ENCODE data around the gene GJC2.
"Not testable (repeated sequence)": the region's sequence is repeated elsewhere in the genome, so short reads cannot be mapped to it uniquely, and the experiment has no call there.

The GJC2 gene

DNA sequence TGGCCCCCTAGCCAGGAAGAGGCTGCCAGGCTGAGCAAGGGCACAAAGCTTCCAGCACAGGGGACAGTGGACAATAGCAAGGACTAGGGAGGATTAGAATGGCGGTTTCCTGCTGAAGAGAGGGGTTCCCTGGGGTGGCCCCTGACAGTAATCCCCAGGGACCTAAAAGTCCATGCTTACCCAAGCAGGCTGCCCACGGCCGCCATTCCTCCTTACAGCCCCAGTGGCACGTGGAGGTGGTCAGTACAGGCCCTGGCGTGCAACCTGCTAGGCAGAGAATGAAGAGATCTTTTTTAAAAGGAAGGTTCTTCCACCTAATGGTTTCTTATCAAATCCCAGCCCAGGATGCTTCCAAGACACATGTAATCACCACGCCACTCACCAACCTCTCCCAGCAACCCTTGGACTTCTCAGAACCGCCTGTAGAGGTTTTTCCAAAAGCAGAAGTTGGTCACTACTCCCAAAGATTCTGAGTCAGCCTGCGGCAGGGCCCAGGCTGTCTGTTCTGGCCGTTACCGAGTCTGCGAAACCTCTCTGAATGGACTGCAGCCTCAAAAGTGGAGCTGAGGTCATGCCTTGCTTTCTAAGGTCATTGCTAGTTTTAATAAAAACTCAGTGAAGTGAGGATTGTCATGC lies 41.6 kb upstream of the GJC2 start:
- Histone ChIP-seq H3K4me1 (no peaks in the 10 kb centered on the region), H3K4me3 (ENCODE audit: low read depth, low read length) (peak overlapping the region; percentile 98), H3K27me3 (no peaks in the 10 kb centered on the region), H3K9me3 (no peaks in the 10 kb centered on the region), H3K36me3 (peaks cover 14% of the 10 kb centered on the region)
- no peak for DNase-seq
- TF ChIP-seq, protein P1, sequence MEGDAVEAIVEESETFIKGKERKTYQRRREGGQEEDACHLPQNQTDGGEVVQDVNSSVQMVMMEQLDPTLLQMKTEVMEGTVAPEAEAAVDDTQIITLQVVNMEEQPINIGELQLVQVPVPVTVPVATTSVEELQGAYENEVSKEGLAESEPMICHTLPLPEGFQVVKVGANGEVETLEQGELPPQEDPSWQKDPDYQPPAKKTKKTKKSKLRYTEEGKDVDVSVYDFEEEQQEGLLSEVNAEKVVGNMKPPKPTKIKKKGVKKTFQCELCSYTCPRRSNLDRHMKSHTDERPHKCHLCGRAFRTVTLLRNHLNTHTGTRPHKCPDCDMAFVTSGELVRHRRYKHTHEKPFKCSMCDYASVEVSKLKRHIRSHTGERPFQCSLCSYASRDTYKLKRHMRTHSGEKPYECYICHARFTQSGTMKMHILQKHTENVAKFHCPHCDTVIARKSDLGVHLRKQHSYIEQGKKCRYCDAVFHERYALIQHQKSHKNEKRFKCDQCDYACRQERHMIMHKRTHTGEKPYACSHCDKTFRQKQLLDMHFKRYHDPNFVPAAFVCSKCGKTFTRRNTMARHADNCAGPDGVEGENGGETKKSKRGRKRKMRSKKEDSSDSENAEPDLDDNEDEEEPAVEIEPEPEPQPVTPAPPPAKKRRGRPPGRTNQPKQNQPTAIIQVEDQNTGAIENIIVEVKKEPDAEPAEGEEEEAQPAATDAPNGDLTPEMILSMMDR (IDR thresholded peaks at IDR 0.05; ENCODE audit: low read depth, low read length) = no peak

DNA sequence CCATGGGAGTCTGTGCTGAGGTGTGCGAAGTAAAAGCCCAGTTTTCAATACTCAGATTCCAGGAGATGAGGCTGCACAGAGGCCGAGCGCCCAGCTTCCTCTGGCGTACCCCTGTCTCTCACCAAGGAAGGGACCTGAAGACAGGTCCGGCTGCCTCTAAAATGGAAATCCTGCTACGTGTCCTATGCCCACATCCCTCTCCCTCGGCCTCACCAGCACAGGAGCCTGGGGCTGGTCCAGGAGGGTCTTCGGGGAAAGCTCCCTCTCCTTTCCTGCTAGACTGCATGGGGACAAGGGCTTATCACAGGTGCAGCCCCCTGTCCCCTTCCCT lies 41.0 kb upstream of the GJC2 start:
- TF ChIP-seq, protein P1 (IDR thresholded peaks at IDR 0.05; ENCODE audit: low read depth, low read length) = no peak
- Histone ChIP-seq H3K4me1 (no peaks in the 10 kb centered on the region), H3K27me3 (no peaks in the 10 kb centered on the region), H3K36me3 (peaks cover 14% of the 10 kb centered on the region), H3K4me3 (ENCODE audit: low read depth, low read length) (peak overlapping the region; percentile 98), H3K9me3 (no peaks in the 10 kb centered on the region)
- no peak for DNase-seq

DNA sequence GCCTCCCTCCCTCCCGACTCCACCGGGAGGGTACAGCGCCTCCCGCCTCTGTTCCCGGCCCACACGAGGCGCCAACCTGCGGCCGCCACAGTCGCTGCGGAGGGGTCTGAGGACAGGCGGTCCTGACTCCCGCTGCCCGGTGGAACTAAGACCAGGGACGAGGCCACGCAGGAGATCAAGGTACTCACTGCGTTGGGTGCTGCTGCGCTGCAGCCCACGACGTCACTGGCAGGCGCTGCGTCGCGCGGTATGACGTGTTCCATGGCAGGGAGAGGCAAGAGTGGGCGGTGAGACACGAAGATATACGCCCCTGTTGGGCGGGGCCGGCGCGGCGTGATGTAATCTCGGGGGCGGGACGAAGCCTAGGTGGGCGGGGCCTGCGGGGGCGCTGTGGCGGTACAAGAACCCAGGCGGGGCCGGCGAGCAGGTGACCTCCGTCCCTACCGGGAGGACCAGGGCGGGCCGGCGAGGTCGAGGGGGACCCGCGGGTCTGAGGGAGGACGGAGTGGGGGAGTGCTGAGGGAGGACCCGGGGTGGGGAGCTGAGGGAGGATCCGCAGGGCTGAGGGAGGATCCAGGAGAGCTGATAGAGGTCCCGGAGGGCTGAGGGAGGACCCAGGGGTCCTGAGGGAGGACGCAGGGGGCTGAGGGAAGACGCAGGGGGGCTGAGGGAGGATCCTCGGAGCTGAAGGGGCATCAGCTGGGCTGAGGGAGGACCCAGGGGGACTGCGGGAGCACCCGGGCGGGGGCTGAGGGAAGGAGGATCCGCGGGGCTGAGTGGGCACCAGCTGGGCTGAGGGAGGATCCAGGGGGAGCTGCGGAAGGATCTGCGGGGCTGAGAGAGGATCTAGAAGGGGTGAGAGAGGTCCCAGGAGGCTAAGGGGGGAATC lies 40.4 kb upstream of the GJC2 start, which contains the start of gene MRPL55:
TSS of gene MRPL55 (minus strand) at position 227 of the 889 bp plus-strand sequence. CDS start 1,039 bp downstream, outside the sequence.
- TF ChIP-seq, protein P1 (IDR thresholded peaks at IDR 0.05; ENCODE audit: low read depth, low read length) = peak; percentile 18; the same call in 1 of the 2 replicates
- peak; percentile 98 for DNase-seq
- no peaks in the 10 kb centered on the region for H3K4me1 ChIP-seq
- H3K36me3 ChIP-seq = peaks cover 14% of the 10 kb centered on the region
- no peaks in the 10 kb centered on the region for H3K9me3 ChIP-seq
- H3K4me3 ChIP-seq (ENCODE audit: low read depth, low read length) = peak within 1 kb of the TSS; percentile 98
- no peaks in the 10 kb centered on the region for H3K27me3 ChIP-seq

DNA sequence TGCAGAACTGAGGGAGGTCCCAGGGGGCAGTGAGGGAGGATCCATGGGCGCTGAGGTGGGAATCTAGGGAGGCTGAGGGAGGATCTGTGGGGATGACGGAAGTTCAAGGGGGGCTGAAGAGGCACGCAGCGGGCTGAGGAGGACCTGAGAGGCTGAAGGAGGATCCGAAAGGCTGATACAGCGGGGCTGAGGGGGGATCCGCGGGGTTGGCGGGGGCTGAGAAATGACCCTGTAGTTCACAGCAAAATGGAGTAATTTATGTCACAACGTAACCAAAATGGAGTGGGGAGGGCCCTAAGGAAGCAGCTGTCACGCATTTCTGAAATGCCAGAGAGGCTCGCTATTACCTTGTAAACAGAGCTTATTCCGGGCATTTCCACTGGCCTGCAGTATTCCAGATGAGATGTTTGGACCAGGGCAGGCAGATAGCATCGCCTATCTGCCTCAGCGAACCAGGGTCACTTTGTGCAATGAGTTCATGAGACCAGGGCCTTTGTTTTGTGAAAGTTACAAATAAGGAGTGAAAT lies 39.7 kb upstream of the GJC2 start:
- peak overlapping the region; percentile 98 for H3K4me3 ChIP-seq (ENCODE audit: low read depth, low read length)
- no peaks in the 10 kb centered on the region for H3K27me3 ChIP-seq
- H3K4me1 ChIP-seq = no peaks in the 10 kb centered on the region
- no peaks in the 10 kb centered on the region for H3K9me3 ChIP-seq
- DNase-seq = no peak
- TF ChIP-seq, protein P1 (IDR thresholded peaks at IDR 0.05; ENCODE audit: low read depth, low read length) = no peak
- peaks cover 14% of the 10 kb centered on the region for H3K36me3 ChIP-seq

DNA sequence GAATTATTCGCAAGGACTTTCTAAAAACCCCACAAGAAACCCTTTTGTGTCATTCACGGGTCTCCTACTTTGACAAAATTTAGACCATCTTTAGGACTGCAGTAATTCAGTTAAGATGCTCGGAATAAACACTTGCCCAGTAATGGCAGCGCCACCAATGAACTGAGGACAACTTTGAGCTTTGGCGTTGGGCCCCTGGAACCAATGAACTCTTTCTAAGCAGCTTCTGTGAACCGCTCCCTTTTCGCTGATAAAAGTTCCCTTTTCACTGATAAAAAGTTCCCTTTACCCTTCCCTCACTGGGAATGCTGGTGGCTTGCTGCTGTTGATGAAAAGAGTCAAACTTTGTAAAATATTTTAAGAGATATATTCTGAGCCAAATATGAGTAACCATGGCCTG lies 39.2 kb upstream of the GJC2 start:
- no peaks in the 10 kb centered on the region for H3K27me3 ChIP-seq
- H3K36me3 ChIP-seq = peaks cover 14% of the 10 kb centered on the region
- no peaks in the 10 kb centered on the region for H3K9me3 ChIP-seq
- no peak overlapping the region for H3K4me3 ChIP-seq (ENCODE audit: low read depth, low read length)
- no peaks in the 10 kb centered on the region for H3K4me1 ChIP-seq
- TF ChIP-seq, protein P1 (IDR thresholded peaks at IDR 0.05; ENCODE audit: low read depth, low read length) = no peak
- DNase-seq = no peak

DNA sequence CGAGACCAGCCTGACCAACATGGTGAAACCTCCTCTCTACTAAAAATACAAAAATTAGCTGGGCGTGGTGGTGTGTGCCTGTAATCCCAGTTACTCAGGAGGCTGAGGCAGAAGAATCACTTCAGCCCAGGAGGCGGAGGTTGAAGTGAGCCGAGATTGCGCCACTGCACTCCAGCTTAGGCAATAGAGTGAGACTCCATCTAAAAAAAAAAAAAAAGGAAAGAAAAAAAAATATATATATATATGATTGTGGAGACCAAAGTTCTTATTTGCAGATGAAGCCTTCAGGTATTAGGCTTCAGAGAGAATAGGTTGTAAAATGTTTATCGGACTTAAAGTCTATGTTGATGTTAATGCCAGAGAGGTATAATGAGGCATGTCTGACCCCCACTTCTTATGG lies 38.4 kb upstream of the GJC2 start:
- not testable (repeated sequence) for H3K9me3 ChIP-seq; H3K27me3 ChIP-seq; H3K4me3 ChIP-seq (ENCODE audit: low read depth, low read length); DNase-seq; H3K4me1 ChIP-seq
- H3K36me3 ChIP-seq = peaks cover 12% of the 10 kb centered on the region
